Measurements from ENCODE around the gene ADAMTS17.

Gene ADAMTS17

GRCh38 chr15:100373120-100373896, 31.5 kb upstream of the ADAMTS17 start:
- no peak for DNase-seq (ENCODE audit: low read depth, low spot score)
- TF ChIP-seq ZNF274 (IDR thresholded peaks at IDR 0.05; ENCODE audit: low read depth, low read length) (no peak), YY1 (IDR thresholded peaks at IDR 0.05; ENCODE audit: insufficient read depth, insufficient read length) (no peak), SUZ12 (IDR thresholded peaks at IDR 0.05; ENCODE audit: extremely low read depth, insufficient read depth, insufficient read length) (no peak)

GRCh38 chr15:100372739-100373119, 31.0 kb upstream of the ADAMTS17 start:
- Histone ChIP-seq H3K27me3 (ENCODE audit: insufficient read depth, insufficient read length) (peaks cover 14% of the 10 kb centered on the region), H3K4me1 (ENCODE audit: insufficient read depth, insufficient read length) (peaks cover 4% of the 10 kb centered on the region), H3K36me3 (ENCODE audit: insufficient read depth, insufficient read length, low read length) (no peaks in the 10 kb centered on the region), H3K9ac (ENCODE audit: insufficient read length, low read depth) (peak overlapping the region; percentile 85), H3K4me3 (ENCODE audit: insufficient read length, low read depth) (peak overlapping the region; percentile 60), H3K9me3 (ENCODE audit: insufficient read depth, low read length) (peaks cover 17% of the 10 kb centered on the region)
- TF ChIP-seq YY1 (IDR thresholded peaks at IDR 0.05; ENCODE audit: insufficient read depth, insufficient read length) (no peak), ZNF274 (IDR thresholded peaks at IDR 0.05; ENCODE audit: low read depth, low read length) (no peak), SUZ12 (IDR thresholded peaks at IDR 0.05; ENCODE audit: extremely low read depth, insufficient read depth, insufficient read length) (no peak)
- no peak for DNase-seq (ENCODE audit: low read depth, low spot score)

More at GRCh38 chr15:100373120-100373896, 31.5 kb upstream of the ADAMTS17 start:
- H3K36me3 ChIP-seq (ENCODE audit: insufficient read depth, insufficient read length, low read length): no peaks in the 10 kb centered on the region
- H3K4me3 ChIP-seq (ENCODE audit: insufficient read length, low read depth): peak overlapping the region; percentile 60
- H3K27me3 ChIP-seq (ENCODE audit: insufficient read depth, insufficient read length): peaks cover 14% of the 10 kb centered on the region
- peaks cover 17% of the 10 kb centered on the region for H3K9me3 ChIP-seq (ENCODE audit: insufficient read depth, low read length)
- H3K4me1 ChIP-seq (ENCODE audit: insufficient read depth, insufficient read length): peaks cover 4% of the 10 kb centered on the region
- peak overlapping the region; percentile 85 for H3K9ac ChIP-seq (ENCODE audit: insufficient read length, low read depth)

GRCh38 chr15:100355342-100355741, 13.6 kb upstream of the ADAMTS17 start:
- Histone ChIP-seq H3K9me3 (ENCODE audit: insufficient read depth, low read length) (no peaks in the 10 kb centered on the region), H3K36me3 (ENCODE audit: insufficient read depth, insufficient read length, low read length) (no peaks in the 10 kb centered on the region), H3K27me3 (ENCODE audit: insufficient read depth, insufficient read length) (no peaks in the 10 kb centered on the region), H3K9ac (ENCODE audit: insufficient read length, low read depth) (no peak overlapping the region), H3K4me1 (ENCODE audit: insufficient read depth, insufficient read length) (no peaks in the 10 kb centered on the region), H3K4me3 (ENCODE audit: insufficient read length, low read depth) (no peak overlapping the region)
- DNase-seq (ENCODE audit: low read depth, low spot score): no peak
- TF ChIP-seq YY1 (IDR thresholded peaks at IDR 0.05; ENCODE audit: insufficient read depth, insufficient read length) (no peak), SUZ12 (IDR thresholded peaks at IDR 0.05; ENCODE audit: extremely low read depth, insufficient read depth, insufficient read length) (no peak), ZNF274 (IDR thresholded peaks at IDR 0.05; ENCODE audit: low read depth, low read length) (no peak)

- Histone ChIP-seq H3K9me3 (ENCODE audit: insufficient read depth, low read length) (no peaks in the 10 kb centered on the region; the same call in 1 of the 2 replicates), H3K27me3 (ENCODE audit: insufficient read depth, insufficient read length) (no peaks in the 10 kb centered on the region), H3K4me1 (ENCODE audit: insufficient read depth, insufficient read length) (no peaks in the 10 kb centered on the region), H3K9ac (ENCODE audit: insufficient read length, low read depth) (no peak overlapping the region), H3K4me3 (ENCODE audit: insufficient read length, low read depth) (no peak overlapping the region), H3K36me3 (ENCODE audit: insufficient read depth, insufficient read length, low read length) (no peaks in the 10 kb centered on the region)
- DNase-seq (ENCODE audit: low read depth, low spot score): no peak
- TF ChIP-seq YY1 (IDR thresholded peaks at IDR 0.05; ENCODE audit: insufficient read depth, insufficient read length): no peak
- TF ChIP-seq SUZ12 (IDR thresholded peaks at IDR 0.05; ENCODE audit: extremely low read depth, insufficient read depth, insufficient read length): no peak
- no peak for TF ChIP-seq ZNF274 (IDR thresholded peaks at IDR 0.05; ENCODE audit: low read depth, low read length)
Measured at GRCh38 chr15:100353449-100353848, 11.7 kb upstream of the ADAMTS17 start.

- DNase-seq (ENCODE audit: low read depth, low spot score): no peak
- H3K9me3 ChIP-seq (ENCODE audit: insufficient read depth, low read length): no peaks in the 10 kb centered on the region; the same call in 1 of the 2 replicates
- H3K9ac ChIP-seq (ENCODE audit: insufficient read length, low read depth): no peak overlapping the region
- no peaks in the 10 kb centered on the region for H3K4me1 ChIP-seq (ENCODE audit: insufficient read depth, insufficient read length)
- H3K36me3 ChIP-seq (ENCODE audit: insufficient read depth, insufficient read length, low read length): no peaks in the 10 kb centered on the region
- no peaks in the 10 kb centered on the region for H3K27me3 ChIP-seq (ENCODE audit: insufficient read depth, insufficient read length)
- no peak overlapping the region for H3K4me3 ChIP-seq (ENCODE audit: insufficient read length, low read depth)
- TF ChIP-seq YY1 (IDR thresholded peaks at IDR 0.05; ENCODE audit: insufficient read depth, insufficient read length) (no peak), SUZ12 (IDR thresholded peaks at IDR 0.05; ENCODE audit: extremely low read depth, insufficient read depth, insufficient read length) (no peak), ZNF274 (IDR thresholded peaks at IDR 0.05; ENCODE audit: low read depth, low read length) (no peak)
Measured at GRCh38 chr15:100350434-100351226, 8.9 kb upstream of the ADAMTS17 start.

- Histone ChIP-seq H3K9ac (ENCODE audit: insufficient read length, low read depth) (peak overlapping the region; percentile 86), H3K36me3 (ENCODE audit: insufficient read depth, insufficient read length, low read length) (no peaks in the 10 kb centered on the region), H3K27me3 (ENCODE audit: insufficient read depth, insufficient read length) (no peaks in the 10 kb centered on the region), H3K4me3 (ENCODE audit: insufficient read length, low read depth) (peak overlapping the region; percentile 87), H3K9me3 (ENCODE audit: insufficient read depth, low read length) (no peaks in the 10 kb centered on the region; the same call in 1 of the 2 replicates), H3K4me1 (ENCODE audit: insufficient read depth, insufficient read length) (no peaks in the 10 kb centered on the region)
- DNase-seq (ENCODE audit: low read depth, low spot score): peak; percentile 91
- TF ChIP-seq ZNF274 (IDR thresholded peaks at IDR 0.05; ENCODE audit: low read depth, low read length) (no peak), YY1 (IDR thresholded peaks at IDR 0.05; ENCODE audit: insufficient read depth, insufficient read length) (no peak), SUZ12 (IDR thresholded peaks at IDR 0.05; ENCODE audit: extremely low read depth, insufficient read depth, insufficient read length) (no peak)
Measured at GRCh38 chr15:100349696-100350433, 8.1 kb upstream of the ADAMTS17 start.
